ENCODE measurements around the gene CD81. TPM values are rescaled to one million over a fixed set of nuclear protein-coding genes. Genes with fewer than 3 reads are reported as not detected.
"Not testable (repeated sequence)": the region's sequence is repeated elsewhere in the genome, so short reads cannot be mapped to it uniquely, and the experiment has no call there.

The CD81 gene
- total and polyA plus RNA-seq, 2 experiments from 2014 or later: 88.6 to 290 TPM

DNA sequence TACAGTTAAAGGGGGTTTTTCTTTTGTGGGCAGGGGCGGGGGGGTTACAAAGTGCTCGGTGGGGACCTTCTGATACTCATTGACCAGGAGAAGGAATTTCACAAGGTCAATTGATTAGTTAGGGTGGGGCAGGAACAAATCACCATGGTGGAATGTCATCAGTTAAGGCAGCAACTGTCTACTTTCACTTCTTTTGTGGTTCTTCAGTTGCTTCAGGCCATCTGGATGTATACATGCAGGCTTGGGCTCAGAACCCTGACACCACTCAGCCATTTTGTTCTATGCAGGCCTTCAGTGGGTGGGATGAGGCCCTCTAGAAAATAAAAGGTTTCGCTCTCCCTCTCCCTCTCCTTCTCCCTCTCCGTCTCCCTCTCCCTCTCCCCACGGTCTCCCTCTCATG, 45.7 kb upstream of the CD81 start (continued):
- TF ChIP-seq, protein P1, sequence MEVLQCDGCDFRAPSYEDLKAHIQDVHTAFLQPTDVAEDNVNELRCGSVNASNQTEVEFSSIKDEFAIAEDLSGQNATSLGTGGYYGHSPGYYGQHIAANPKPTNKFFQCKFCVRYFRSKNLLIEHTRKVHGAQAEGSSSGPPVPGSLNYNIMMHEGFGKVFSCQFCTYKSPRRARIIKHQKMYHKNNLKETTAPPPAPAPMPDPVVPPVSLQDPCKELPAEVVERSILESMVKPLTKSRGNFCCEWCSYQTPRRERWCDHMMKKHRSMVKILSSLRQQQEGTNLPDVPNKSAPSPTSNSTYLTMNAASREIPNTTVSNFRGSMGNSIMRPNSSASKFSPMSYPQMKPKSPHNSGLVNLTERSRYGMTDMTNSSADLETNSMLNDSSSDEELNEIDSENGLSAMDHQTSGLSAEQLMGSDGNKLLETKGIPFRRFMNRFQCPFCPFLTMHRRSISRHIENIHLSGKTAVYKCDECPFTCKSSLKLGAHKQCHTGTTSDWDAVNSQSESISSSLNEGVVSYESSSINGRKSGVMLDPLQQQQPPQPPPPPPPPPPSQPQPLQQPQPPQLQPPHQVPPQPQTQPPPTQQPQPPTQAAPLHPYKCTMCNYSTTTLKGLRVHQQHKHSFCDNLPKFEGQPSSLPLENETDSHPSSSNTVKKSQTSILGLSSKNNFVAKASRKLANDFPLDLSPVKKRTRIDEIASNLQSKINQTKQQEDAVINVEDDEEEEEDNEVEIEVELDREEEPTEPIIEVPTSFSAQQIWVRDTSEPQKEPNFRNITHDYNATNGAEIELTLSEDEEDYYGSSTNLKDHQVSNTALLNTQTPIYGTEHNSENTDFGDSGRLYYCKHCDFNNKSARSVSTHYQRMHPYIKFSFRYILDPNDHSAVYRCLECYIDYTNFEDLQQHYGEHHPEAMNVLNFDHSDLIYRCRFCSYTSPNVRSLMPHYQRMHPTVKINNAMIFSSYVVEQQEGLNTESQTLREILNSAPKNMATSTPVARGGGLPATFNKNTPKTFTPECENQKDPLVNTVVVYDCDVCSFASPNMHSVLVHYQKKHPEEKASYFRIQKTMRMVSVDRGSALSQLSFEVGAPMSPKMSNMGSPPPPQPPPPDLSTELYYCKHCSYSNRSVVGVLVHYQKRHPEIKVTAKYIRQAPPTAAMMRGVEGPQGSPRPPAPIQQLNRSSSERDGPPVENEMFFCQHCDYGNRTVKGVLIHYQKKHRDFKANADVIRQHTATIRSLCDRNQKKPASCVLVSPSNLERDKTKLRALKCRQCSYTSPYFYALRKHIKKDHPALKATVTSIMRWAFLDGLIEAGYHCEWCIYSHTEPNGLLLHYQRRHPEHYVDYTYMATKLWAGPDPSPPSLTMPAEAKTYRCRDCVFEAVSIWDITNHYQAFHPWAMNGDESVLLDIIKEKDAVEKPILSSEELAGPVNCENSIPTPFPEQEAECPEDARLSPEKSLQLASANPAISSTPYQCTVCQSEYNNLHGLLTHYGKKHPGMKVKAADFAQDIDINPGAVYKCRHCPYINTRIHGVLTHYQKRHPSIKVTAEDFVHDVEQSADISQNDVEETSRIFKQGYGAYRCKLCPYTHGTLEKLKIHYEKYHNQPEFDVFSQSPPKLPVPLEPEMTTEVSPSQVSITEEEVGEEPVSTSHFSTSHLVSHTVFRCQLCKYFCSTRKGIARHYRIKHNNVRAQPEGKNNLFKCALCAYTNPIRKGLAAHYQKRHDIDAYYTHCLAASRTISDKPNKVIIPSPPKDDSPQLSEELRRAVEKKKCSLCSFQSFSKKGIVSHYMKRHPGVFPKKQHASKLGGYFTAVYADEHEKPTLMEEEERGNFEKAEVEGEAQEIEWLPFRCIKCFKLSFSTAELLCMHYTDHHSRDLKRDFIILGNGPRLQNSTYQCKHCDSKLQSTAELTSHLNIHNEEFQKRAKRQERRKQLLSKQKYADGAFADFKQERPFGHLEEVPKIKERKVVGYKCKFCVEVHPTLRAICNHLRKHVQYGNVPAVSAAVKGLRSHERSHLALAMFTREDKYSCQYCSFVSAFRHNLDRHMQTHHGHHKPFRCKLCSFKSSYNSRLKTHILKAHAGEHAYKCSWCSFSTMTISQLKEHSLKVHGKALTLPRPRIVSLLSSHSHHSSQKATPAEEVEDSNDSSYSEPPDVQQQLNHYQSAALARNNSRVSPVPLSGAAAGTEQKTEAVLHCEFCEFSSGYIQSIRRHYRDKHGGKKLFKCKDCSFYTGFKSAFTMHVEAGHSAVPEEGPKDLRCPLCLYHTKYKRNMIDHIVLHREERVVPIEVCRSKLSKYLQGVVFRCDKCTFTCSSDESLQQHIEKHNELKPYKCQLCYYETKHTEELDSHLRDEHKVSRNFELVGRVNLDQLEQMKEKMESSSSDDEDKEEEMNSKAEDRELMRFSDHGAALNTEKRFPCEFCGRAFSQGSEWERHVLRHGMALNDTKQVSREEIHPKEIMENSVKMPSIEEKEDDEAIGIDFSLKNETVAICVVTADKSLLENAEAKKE (CRISPR knock-in tag; IDR thresholded peaks at IDR 0.05): no peak
- TF ChIP-seq, protein P2, sequence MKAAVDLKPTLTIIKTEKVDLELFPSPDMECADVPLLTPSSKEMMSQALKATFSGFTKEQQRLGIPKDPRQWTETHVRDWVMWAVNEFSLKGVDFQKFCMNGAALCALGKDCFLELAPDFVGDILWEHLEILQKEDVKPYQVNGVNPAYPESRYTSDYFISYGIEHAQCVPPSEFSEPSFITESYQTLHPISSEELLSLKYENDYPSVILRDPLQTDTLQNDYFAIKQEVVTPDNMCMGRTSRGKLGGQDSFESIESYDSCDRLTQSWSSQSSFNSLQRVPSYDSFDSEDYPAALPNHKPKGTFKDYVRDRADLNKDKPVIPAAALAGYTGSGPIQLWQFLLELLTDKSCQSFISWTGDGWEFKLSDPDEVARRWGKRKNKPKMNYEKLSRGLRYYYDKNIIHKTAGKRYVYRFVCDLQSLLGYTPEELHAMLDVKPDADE (IDR thresholded peaks at IDR 0.05): no peak

DNA sequence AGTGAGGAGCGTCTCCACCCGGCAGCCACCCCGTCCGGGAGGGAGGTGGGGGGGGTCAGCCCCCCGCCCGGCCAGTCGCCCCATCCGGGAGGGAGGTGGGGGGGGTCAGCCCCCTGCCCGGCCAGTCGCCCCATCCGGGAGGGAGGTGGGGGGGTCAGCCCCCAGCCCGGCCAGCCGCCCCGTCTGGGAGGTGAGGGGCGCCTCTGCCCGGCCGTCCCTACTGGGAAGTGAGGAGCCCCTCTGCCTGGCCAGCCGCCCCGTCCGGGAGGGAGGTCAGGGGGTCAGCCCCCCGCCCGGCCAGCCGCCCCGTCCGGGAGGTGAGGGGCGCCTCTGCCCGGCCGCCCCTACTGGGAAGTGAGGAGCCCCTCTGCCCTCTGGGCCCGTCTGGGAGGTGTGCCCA, 44.5 kb upstream of the CD81 start:
- not testable (repeated sequence) for H3K4me2 ChIP-seq; H3K27ac ChIP-seq (ENCODE audit: low read depth); H3K4me1 ChIP-seq (ENCODE audit: insufficient read depth); H3K4me3 Mint-ChIP-seq; H3K9me2 ChIP-seq (ENCODE audit: insufficient read depth); H3K36me3 Mint-ChIP-seq (ENCODE audit: low read depth); H2AFZ ChIP-seq; ATAC-seq; DNase-seq (ENCODE audit: low spot score); H3K27me3 ChIP-seq (ENCODE audit: insufficient read depth); H3K27me3 Mint-ChIP-seq (ENCODE audit: insufficient read depth, low read depth, poor library complexity); H3K27ac Mint-ChIP-seq; H3K79me2 ChIP-seq (replicated peaks; ENCODE audit: insufficient read depth); H3K4me1 Mint-ChIP-seq; H3K36me3 ChIP-seq (ENCODE audit: insufficient read depth); H4K20me1 ChIP-seq (replicated peaks; ENCODE audit: insufficient read depth); H3F3A ChIP-seq (replicated peaks; ENCODE audit: low read depth); H3K4me3 ChIP-seq
- peaks cover 15% of the 10 kb centered on the region for H3K9me3 Mint-ChIP-seq

DNA sequence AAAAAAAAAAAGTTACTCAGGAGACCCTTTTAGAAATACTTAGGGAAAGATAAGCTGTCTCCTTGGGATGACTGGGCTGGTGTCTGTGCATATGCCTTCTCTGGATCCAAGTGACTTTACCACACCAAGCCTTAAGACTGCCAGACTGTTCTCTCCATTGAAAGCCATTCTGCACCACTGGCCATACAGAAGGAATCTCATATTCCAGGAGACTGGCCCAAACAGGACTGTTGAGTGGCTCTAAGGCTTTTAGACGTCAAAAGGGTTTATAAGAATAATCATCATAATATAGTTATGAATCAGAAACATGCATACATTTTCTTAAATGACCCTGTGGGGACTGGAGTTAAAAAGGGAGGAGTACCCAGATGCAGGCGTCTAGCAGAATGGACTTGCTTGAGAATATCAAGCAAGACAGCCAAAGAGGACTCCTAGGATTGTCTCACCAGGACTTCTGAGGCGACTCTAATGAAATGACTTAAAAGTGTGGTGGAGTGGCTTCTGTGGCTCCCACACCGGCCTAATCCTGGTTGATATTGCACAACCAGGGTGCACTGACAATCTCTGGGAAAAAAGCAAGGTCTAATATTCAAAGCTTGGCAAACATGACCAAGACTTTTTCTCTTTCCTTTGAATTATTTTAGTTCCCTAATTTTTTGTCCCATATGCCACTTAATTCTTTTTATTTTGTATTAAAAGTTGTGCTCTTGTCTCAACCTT, 43.5 kb upstream of the CD81 start:
- not testable (repeated sequence) for H3K79me2 ChIP-seq (replicated peaks; ENCODE audit: insufficient read depth); H3F3A ChIP-seq (replicated peaks; ENCODE audit: low read depth); H3K4me3 ChIP-seq; H3K36me3 ChIP-seq (ENCODE audit: insufficient read depth); H3K4me2 ChIP-seq; H3K36me3 Mint-ChIP-seq (ENCODE audit: low read depth); DNase-seq (ENCODE audit: low spot score); H3K4me1 ChIP-seq (ENCODE audit: insufficient read depth); H3K27me3 ChIP-seq (ENCODE audit: insufficient read depth); H3K9me2 ChIP-seq (ENCODE audit: insufficient read depth); H2AFZ ChIP-seq; ATAC-seq; H3K4me3 Mint-ChIP-seq; H3K4me1 Mint-ChIP-seq; H3K27me3 Mint-ChIP-seq (ENCODE audit: insufficient read depth, low read depth, poor library complexity); H4K20me1 ChIP-seq (replicated peaks; ENCODE audit: insufficient read depth); H3K27ac ChIP-seq (ENCODE audit: low read depth); H3K27ac Mint-ChIP-seq
- peaks cover 15% of the 10 kb centered on the region for H3K9me3 Mint-ChIP-seq

DNA sequence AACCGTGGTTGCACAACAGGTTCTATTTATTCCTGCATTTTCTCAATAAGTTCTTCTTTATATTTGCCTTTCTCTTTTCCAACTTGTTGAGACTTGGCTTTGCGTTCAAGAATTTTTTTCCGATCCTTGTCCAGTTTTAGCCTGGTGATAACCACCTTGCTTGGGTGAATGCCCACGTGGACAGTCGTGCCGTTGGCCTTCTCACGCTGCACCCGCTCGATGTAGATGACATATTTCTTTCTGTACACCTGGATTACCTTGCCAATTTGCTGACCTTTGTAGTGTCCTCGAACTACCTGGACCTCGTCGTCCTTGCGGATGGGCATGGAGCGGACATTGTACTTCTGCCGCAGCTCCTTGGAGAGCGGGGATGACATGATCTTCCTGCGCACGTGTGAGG, 41.8 kb upstream of the CD81 start:
- not testable (repeated sequence) for H3K27ac Mint-ChIP-seq; H3K27me3 ChIP-seq (ENCODE audit: insufficient read depth); DNase-seq (ENCODE audit: low spot score); H3K4me3 Mint-ChIP-seq; H3K79me2 ChIP-seq (replicated peaks; ENCODE audit: insufficient read depth); H4K20me1 ChIP-seq (replicated peaks; ENCODE audit: insufficient read depth); H2AFZ ChIP-seq; H3K36me3 ChIP-seq (ENCODE audit: insufficient read depth); H3K27ac ChIP-seq (ENCODE audit: low read depth); H3K4me2 ChIP-seq; H3K36me3 Mint-ChIP-seq (ENCODE audit: low read depth); H3F3A ChIP-seq (replicated peaks; ENCODE audit: low read depth); H3K4me3 ChIP-seq; H3K27me3 Mint-ChIP-seq (ENCODE audit: insufficient read depth, low read depth, poor library complexity); H3K9me2 ChIP-seq (ENCODE audit: insufficient read depth); ATAC-seq
- Mint-ChIP-seq H3K9me3 (peaks cover 15% of the 10 kb centered on the region), H3K4me1 (peaks cover 17% of the 10 kb centered on the region)
- H3K4me1 ChIP-seq (ENCODE audit: insufficient read depth): peaks cover 12% of the 10 kb centered on the region; the same call in 1 of the 2 replicates
